Esophagus muscularis mucosa (tissue), 3 donors: ENCODE results near the gene HOXB9.

ENCODE experiments used
- POLR2A ChIP-seq: fragments of 450-650 bp; IDR thresholded peaks from one replicate; pipeline ENCODE4 v1.6.1; 2017; ENCODE audit warnings: antibody characterized with exemption, moderate library complexity, mild to moderate bottlenecking, low read depth
- TF ChIP-seq, protein P1 (sequence below), 3 experiments: fragments of 200-600 bp in 2 of 3; fragments of 450-650 bp in 1 of 3; sonication (generic) in 2 of 3; IDR thresholded peaks; one replicate each; pipeline ENCODE4 v1.5.1; 2017 to 2019; ENCODE audit warnings: antibody characterized with exemption in 3 of 3, mild to moderate bottlenecking in 2 of 3, moderate library complexity in 1 of 3

DNA sequence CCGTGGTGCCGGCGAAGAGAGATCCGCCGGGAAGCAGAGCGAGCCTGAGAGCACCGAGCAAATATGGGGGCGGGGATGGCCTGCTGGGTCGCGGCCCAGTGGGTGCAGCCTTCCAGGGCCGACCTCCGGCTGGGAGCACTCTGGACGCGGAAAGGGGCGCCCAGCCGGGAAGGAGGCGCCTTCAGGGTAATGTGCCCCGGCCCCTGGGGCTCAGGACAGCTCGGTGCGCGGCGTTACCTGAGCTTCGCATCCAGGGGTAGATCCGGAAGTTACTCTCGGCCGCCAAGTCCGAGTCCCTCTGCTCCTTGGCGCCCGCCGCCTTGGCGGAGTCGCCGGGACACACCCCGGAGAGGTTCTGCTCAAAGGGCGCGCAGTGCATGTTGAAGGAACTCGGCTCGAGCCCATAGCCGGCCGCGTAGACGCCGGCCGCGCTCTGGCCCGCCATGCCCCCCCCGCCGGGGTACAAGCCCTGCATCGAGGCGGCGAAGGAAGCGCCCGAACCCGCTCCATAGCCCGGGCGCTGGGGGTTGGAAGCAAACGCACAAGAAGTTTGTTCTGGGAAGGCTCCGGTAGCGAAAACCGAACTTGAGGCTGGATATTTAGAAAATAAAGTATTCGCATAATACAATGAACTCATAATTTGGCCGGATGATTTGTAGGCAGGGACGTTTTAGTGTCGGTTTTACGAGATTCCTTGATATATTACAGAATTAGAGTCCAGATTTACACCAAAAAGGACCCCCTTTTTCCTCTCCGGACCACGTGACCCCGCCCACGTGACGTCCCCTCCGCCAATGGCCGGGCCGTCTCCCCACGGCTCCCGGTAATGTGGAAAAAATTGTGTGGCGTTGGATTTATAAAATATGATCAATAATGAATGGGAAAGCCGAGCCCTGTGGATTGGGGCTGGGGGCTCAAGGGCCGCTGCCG lies 15.6 kb downstream of the HOXB9 start, which contains the start of gene HOXB7:
- TF ChIP-seq POLR2A: no peak
- TF ChIP-seq, protein P1, sequence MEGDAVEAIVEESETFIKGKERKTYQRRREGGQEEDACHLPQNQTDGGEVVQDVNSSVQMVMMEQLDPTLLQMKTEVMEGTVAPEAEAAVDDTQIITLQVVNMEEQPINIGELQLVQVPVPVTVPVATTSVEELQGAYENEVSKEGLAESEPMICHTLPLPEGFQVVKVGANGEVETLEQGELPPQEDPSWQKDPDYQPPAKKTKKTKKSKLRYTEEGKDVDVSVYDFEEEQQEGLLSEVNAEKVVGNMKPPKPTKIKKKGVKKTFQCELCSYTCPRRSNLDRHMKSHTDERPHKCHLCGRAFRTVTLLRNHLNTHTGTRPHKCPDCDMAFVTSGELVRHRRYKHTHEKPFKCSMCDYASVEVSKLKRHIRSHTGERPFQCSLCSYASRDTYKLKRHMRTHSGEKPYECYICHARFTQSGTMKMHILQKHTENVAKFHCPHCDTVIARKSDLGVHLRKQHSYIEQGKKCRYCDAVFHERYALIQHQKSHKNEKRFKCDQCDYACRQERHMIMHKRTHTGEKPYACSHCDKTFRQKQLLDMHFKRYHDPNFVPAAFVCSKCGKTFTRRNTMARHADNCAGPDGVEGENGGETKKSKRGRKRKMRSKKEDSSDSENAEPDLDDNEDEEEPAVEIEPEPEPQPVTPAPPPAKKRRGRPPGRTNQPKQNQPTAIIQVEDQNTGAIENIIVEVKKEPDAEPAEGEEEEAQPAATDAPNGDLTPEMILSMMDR (IDR thresholded peaks at IDR 0.05): no peak
